T-helper 2 cell (primary cell): Measurements from ENCODE around the gene FBXO4.

Experiments
- DNase-seq, 5 experiments: peaks; one replicate each; pipeline versions ENCODE4 v3.0.0 to v3.0.0-alpha.2; 2012 to 2022
- total RNA-seq, 2 donors: gene quantifications; one replicate each; lab custom pipeline; 2026; lab: John Stamatoyannopoulos, UW

FBXO4 gene, protein sequence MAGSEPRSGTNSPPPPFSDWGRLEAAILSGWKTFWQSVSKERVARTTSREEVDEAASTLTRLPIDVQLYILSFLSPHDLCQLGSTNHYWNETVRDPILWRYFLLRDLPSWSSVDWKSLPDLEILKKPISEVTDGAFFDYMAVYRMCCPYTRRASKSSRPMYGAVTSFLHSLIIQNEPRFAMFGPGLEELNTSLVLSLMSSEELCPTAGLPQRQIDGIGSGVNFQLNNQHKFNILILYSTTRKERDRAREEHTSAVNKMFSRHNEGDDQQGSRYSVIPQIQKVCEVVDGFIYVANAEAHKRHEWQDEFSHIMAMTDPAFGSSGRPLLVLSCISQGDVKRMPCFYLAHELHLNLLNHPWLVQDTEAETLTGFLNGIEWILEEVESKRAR
- total RNA-seq = 6.2 to 14.0 reads per million in 2 donors

DNA sequence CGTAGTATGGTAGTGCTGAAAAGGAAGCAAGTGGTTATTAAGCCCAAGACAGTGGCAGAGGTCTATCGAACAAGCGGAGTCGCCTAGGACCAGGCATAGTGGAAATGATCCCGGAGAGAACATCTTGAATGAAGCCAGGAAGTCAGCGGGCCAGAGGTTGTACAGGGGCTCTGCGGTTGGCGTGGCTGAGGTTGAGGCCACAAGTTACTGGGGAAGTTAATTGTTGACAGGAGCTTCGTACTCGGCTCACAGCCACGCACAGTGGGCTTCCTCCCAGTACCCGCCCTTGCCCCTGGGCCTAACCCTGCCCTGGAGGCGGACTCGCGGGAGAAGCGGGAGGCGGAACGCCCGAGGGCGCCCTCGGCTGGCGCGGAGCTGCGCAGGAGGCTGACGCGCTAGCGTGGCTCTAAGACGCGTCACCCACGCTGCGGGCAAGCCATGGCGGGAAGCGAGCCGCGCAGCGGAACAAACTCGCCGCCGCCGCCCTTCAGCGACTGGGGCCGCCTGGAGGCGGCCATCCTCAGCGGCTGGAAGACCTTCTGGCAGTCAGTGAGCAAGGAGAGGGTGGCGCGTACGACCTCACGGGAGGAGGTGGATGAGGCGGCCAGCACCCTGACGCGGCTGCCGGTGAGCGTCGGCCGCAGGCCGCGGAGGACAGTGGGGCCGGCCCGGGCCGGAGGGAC lies at the start of gene FBXO4:
FBXO4 (plus strand) TSS at position 410 of the 683 bp plus-strand sequence; CDS start at position 439, 29 bp downstream.
- peak; percentile 73 to 95 (median 82) for DNase-seq

- no peak for DNase-seq
Measured at GRCh38 chr5:41876678-41877077, 48.4 kb upstream of the FBXO4 start.

- DNase-seq = no peak
Measured at GRCh38 chr5:41877408-41877807, 47.7 kb upstream of the FBXO4 start.

DNA sequence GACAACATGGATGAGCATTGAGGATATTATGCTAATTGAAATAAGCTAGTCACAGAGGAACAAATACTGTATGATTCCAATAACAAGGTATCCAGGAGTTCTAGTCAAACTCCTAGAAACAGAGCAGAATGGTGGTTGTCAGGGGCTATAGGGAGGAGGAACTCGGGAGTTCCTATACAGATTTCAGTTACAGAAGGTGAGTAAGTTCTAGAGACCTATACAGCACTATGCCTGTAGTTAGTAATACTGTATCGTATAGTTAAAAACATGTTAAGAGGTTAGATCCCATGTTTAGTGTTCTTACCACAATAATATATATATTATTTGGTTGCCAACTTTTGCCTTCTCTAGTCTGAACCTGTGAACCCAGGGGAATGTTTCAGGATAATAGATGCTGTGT lies 46.9 kb upstream of the FBXO4 start:
- DNase-seq = no peak

DNA sequence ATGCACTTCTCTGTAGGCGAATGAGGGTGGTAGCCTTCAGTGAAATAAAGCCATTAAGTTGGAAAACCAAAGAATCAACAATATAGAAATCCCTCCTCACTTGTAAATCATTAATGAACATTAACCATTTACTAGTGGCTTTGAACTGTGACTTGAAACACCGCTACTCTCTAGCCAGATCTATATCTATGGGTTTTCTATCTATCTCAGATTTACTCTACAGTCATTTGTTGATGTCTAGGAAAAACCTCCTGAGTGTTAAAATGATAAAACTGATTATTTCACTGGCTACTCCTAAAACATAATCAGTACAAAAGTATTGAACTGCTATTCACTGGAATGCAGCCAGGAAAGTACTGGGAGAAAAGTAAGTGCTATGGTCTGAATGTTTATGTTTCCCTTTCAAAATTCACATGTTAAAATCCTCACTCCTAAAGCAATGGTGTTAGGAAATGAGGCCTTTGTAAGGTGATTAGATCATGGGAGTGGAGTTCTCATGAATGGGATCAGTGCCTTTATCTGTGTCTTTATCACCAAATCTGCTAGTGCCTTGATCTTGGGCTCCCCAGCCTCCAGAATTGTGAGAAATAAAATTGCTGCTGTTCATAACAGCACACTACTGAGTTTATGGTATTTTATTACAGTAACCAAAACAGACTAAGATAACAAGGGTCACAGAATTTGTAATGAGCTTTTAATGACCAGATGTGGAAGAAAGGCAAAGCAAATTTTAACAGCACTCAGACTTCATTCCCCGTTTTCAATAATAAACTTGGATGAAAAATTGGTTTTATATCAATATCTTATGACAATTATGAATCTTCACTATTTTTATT lies 46.2 kb upstream of the FBXO4 start:
- DNase-seq = no peak

GRCh38 chr5:41882765-41883164 lies 42.3 kb upstream of the FBXO4 start:
- DNase-seq = no peak

DNA sequence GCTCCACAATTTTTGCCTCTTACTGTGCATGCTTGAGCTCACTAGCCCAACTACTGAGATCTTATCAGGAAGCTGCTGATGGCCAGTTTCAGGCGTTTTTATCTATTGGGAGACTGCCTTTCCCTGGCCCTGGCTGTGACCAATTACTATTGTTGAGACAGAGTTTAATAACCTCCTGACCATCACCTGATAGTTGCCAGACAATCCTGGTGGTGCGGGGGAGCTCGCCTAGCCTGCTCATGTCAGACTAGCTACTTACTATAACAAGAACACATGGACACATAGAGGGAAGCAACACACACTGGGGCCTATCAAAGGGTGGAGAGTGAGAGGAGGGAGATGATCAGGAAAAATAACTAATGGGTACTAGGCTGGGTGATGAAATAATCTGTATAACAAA lies 41.8 kb upstream of the FBXO4 start:
- DNase-seq = no peak

DNA sequence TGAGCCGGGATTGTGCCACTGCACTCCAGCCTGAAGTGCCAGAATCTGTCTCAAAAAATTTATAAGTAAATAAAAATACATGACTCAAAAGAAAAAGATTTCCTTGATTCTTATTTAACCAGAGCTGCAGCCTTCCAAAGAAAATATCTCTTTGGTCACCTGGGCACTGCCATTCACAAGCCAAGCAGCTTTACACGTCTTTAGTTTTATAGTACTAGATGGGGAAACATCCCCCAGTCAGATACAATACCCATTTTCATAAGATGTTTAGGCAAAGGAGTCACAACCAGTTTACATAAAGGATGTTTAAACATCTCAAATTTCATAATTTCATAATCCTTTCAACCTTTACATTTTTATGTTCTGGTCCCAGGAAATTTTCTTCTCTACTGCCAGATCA lies 41.1 kb upstream of the FBXO4 start:
- no peak for DNase-seq

GRCh38 chr5:41885286-41885685 lies 39.8 kb upstream of the FBXO4 start:
- DNase-seq = no peak

GRCh38 chr5:41891066-41891707 lies 33.9 kb upstream of the FBXO4 start:
- DNase-seq = peak in 1 of 5 experiments; percentile 58

DNA sequence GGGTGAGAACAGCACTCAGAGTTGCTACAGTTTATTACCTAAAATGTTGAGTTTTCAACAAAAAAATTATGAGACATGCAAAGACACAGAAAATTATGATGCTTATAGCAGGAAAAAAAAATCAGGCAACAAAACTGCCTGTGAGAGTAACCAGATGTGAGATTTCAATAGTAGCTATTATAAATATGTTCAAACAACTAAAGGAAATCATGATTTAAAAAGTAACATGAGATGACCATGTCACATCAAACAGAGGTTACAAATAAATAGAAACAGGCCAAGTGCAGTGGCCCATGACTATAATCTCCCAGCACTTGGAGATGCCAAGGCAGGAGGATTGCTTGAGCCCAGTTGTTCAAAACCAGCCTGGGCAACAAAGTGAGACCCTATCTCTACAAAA lies 33.0 kb upstream of the FBXO4 start:
- no peak for DNase-seq

DNA sequence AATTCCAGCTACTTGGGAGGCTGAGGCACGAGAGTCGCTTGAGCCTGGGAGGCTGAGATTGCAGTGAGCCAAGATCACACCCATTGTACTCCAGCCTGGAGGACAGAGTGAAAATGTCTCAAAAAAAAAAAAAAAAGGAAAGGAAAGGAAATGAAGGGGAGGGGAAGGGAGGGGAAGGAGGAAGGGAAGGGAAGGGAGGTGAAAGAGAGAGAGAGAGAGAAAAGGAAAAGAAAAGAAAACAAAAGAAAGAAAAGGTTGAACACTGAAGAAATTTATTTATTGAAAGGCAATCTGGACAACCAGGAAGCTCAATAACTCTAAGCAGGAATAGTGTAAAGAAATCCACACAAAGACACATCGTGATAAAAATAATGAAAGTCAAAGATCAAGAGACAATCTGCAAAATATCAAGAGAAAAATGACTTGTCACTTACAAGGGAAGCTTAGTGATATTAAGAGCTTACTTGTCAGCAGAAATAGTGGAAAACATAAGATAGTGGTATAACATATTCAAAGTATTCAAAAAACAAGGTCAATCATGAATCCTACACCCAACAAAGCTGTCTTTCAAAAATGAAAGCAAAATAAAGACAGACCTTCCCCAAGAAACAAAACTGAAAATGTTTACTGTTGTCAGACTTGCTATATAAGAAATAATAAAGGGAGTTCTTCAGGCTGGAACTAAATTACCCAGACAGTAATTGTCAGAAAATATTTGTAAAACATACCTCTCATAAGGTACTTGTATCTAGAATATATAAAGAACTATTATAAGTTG lies 31.8 kb upstream of the FBXO4 start:
- DNase-seq = peak in 1 of 5 experiments; percentile 16

DNA sequence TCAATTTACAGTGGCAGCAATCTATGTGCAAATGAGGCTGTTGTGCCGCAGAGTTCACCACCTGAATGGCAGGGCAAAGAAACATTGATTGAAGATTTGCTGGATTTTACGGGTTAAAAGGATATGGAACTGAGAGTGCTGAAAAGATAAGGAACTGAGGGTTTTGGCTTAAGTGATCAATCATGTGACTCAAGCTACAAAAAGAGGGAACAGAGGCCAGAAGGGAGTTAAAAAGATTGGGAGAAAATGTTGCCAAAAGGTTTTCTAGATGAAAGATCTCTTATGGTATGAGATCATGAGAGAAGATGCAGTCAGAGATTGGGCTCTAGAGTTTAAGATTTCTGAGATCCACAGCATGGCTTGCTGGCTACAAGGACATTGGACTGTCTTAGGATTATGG lies 28.9 kb upstream of the FBXO4 start:
- no peak for DNase-seq

DNA sequence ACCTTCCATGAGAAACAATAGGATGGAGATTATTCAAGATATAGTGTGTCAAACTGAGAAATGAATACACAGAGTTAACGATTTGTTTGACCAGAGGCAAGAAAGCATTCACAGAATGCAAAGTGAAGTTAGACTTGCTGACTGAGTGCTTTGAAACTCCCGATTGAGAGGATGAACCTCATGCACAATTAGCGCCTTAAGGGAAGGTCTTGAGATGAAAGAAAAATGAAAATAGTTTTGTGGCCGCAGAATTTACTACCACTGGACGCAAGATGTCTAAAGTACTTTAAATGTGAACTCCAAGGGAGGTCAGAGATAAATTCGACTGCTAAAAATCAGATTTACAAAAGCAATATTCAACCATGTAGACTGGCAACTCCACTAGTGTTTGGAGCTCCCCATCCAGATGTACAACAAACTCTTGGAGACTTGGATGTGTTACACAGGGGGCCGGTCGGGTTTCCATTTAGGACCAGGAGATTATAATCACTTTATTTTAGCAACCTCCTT lies 21.6 kb upstream of the FBXO4 start:
- no peak for DNase-seq

DNA sequence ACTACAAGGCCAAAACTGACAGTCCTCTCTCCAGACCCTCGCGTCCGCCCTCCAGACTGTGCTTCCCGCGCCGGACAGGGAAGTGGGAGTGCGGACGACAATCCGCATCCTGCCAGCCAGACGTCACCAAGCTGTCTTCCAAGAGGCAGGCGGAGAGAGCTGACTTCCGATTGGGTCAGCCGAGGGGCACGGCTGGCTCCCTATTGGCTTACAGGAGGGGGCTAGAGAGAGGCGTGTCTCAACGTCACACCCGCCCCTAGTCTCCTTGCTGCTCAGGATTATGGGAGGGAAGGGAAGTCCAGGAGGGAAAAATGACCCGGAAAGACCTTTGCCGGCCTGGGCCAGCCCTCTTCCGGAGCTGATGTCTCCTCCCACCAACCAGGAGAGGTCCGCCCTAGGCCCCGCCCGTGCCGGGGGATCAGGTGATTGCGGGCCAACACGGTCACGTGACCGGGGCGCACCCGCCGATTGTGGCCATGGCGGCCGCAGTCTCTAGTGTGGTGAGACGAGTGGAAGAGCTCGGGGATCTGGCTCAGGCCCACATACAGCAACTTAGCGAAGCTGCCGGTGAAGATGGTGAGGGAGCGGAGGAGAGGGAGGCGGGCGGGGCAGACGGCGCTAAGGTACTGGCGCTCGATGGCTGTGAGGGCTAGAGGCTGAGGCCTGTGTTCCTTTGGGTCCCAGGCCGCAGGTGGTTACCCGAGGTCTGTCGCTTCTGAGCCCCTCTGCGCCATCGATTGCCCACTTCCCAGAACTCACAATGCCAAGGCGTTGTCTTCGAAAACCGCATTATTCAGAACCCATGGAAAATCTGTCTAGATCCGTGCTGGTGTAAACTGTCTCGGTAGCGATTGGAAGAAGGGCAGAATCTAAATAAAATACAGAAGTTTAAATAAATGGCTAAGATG lies 20.9 kb upstream of the FBXO4 start, which contains the start of gene RIMOC1:
RIMOC1 (plus strand) TSS at position 453 of the 908 bp plus-strand sequence; CDS start at position 477, 24 bp downstream.
- DNase-seq = peak; percentile 92 to 100 (median 96)

- DNase-seq = no peak
Measured at GRCh38 chr5:41906151-41906550, 18.9 kb upstream of the FBXO4 start.

GRCh38 chr5:41908374-41909079 lies 16.6 kb upstream of the FBXO4 start:
- no peak for DNase-seq

GRCh38 chr5:41918105-41918504 lies 7.0 kb upstream of the FBXO4 start:
- no peak for DNase-seq

DNA sequence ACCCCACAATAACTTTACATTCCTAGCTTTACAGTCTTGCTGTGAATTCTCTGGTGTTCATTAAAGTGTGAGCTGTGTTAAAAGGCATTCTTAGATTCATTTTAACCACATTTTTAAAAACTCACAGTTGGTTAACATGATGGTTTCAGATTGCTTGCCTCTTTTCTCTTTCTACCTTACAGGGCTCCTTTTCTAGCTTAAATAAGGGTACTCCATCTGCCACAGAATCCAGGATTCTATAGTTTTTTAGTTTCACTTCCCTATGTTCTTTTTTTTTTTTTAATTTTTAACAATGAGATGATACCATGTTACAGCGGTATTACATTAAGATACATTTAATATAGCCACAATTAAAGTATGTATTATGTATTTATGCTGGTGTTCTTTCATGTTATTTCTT lies 3.9 kb upstream of the FBXO4 start:
- DNase-seq = no peak

DNA sequence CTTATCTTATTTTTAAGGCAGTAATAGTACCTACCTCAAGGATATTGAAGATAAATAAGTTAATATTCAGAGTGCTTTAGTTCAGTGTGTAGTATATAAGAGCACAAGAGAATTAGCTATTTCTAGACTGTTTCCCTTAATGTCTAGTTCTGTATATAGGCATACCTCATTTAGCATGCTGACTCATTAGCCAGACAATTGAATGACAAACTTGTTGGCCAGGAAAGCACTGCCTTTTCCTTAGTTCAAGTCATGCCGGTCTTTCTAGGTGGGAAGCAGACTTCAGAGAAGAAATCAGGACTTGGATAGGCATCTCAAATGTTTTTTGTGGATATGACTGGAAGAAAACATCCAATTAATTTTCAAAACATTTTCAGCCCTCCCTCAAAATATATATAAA lies 3.2 kb upstream of the FBXO4 start:
- no peak for DNase-seq
